Vagina (tissue), 2 donors: ENCODE data around the gene LY6G6D.

Experiments
- CTCF ChIP-seq, 3 experiments: fragments of 450-650 bp in 2 of 3; fragments of 200-600 bp in 1 of 3; sonication (generic) in 1 of 3; IDR thresholded peaks; one replicate each; pipeline ENCODE4 v1.5.1; 2017 to 2019; ENCODE audit warnings: antibody characterized with exemption in 3 of 3, mild to moderate bottlenecking in 2 of 3, moderate library complexity in 2 of 3
- POLR2A ChIP-seq, 2 donors: fragments of 450-650 bp; IDR thresholded peaks; one replicate each; pipeline ENCODE4 v1.6.1; 2017; ENCODE audit warnings: antibody characterized with exemption in 2 of 2, mild to moderate bottlenecking in 2 of 2, moderate library complexity in 2 of 2
- POLR2AphosphoS5 ChIP-seq, 2 donors: sonication (generic); formaldehyde crosslinking; IDR thresholded peaks; one replicate each; pipeline ENCODE4 v1.9.0; 2017; ENCODE audit warnings: antibody characterized with exemption in 2 of 2, mild to moderate bottlenecking in 2 of 2, low read depth in 1 of 2; ENCODE audit not compliant: insufficient read depth in 1 of 2

GRCh38 chr6:31734247-31734820 is 19.2 kb downstream of the LY6G6D start:
- TF ChIP-seq CTCF (IDR thresholded peaks at IDR 0.05) = no peak
- no peak for TF ChIP-seq POLR2A (IDR thresholded peaks at IDR 0.05)
- TF ChIP-seq POLR2AphosphoS5 (IDR thresholded peaks at IDR 0.05; ENCODE audit: insufficient read depth in 1 of 2, low read depth in 1 of 2) = no peak
